DOHH2 (cell line): ENCODE results near the gene RASAL2.

Experiments used
- H3F3A ChIP-seq: fragments of 200-600 bp; sonication (generic), shearing (Covaris generic); 2 replicates; pipeline ENCODE4 v1.6.0; 2016; ENCODE audit warnings: antibody characterized with exemption, mild to moderate bottlenecking; ENCODE audit not compliant: control insufficient read depth, insufficient read depth
- H3K27ac ChIP-seq: fragments of 200-600 bp; sonication (generic); 2 replicates; pipeline ENCODE4 v1.5.1; 2014; ENCODE audit warnings: low read depth, mild to moderate bottlenecking, low read length, moderate library complexity
- H3K27me3 ChIP-seq: fragments of 200-600 bp; sonication (generic); 2 replicates; pipeline ENCODE4 v1.6.1; 2014; ENCODE audit warnings: mild to moderate bottlenecking, low read length, mixed read lengths; ENCODE audit not compliant: control insufficient read depth
- H3K36me3 ChIP-seq: fragments of 200-600 bp; sonication (generic); 2 replicates; pipeline ENCODE4 v1.6.1; 2014; ENCODE audit warnings: mild to moderate bottlenecking, low read length, moderate library complexity, mixed read lengths; ENCODE audit not compliant: control insufficient read depth
- H3K4me1 ChIP-seq: fragments of 200-600 bp; sonication (generic); 2 replicates; pipeline ENCODE4 v1.6.1; 2014; ENCODE audit warnings: mild to moderate bottlenecking, low read length, mixed read lengths; ENCODE audit not compliant: control insufficient read depth
- H3K4me2 ChIP-seq: fragments of 200-600 bp; sonication (generic); 2 replicates; pipeline ENCODE4 v1.6.0; 2014; ENCODE audit warnings: mild to moderate bottlenecking, low read length, moderate library complexity
- H3K4me3 ChIP-seq: fragments of 200-600 bp; sonication (generic); 2 replicates; pipeline ENCODE4 v1.5.1; 2014; ENCODE audit warnings: mild to moderate bottlenecking, low read length, mixed read lengths
- H3K79me2 ChIP-seq: fragments of 200-600 bp; sonication (generic); 2 replicates; pipeline ENCODE4 v1.6.1; 2014; ENCODE audit warnings: mild to moderate bottlenecking, low read length, mixed read lengths; ENCODE audit not compliant: control insufficient read depth
- H3K9me2 ChIP-seq: fragments of 200-600 bp; sonication (generic); replicated peaks from 2 replicates; pipeline ENCODE4 v1.6.1; 2014; ENCODE audit warnings: mild to moderate bottlenecking, low read length, mixed read lengths; ENCODE audit not compliant: control insufficient read depth
- H3K9me3 ChIP-seq: fragments of 200-600 bp; sonication (generic); 2 replicates; pipeline ENCODE4 v1.6.1; 2014; ENCODE audit warnings: antibody characterized with exemption, low read length, mixed read lengths; ENCODE audit not compliant: control insufficient read depth, insufficient read depth
- H4K20me1 ChIP-seq: fragments of 200-600 bp; sonication (generic); 2 replicates; pipeline ENCODE4 v1.6.0; 2014; ENCODE audit warnings: low read depth, mild to moderate bottlenecking, antibody characterized with exemption, low read length, moderate library complexity; ENCODE audit not compliant: control insufficient read depth, insufficient read depth
- CTCF ChIP-seq: fragments of 200-600 bp; sonication (generic); IDR thresholded peaks from one replicate; pipeline ENCODE4 v1.5.1; 2014; ENCODE audit warnings: antibody characterized with exemption, mild to moderate bottlenecking, low read depth, low read length; ENCODE audit not compliant: poor library complexity, severe bottlenecking
- EZH2phosphoT487 ChIP-seq: fragments of 200-600 bp; sonication (generic); IDR thresholded peaks from 2 replicates; pipeline ENCODE4 v1.6.1; 2017; ENCODE audit warnings: borderline replicate concordance, mild to moderate bottlenecking, antibody characterized with exemption, low read length, moderate library complexity, mixed read lengths

The RASAL2 gene

GRCh38 chr1:178467837-178468236 lies 373.9 kb downstream of the RASAL2 start:
- Histone ChIP-seq H3K79me2 (no peaks in the 10 kb centered on the region), H3K27me3 (peaks cover 19% of the 10 kb centered on the region), H4K20me1 (no peaks in the 10 kb centered on the region), H3K4me1 (no peaks in the 10 kb centered on the region), H3F3A (no peaks in the 10 kb centered on the region), H3K9me3 (no peaks in the 10 kb centered on the region), H3K36me3 (no peaks in the 10 kb centered on the region), H3K27ac (no peak overlapping the region), H3K4me2 (no peak overlapping the region), H3K4me3 (no peak overlapping the region), H3K9me2 (no peaks in the 10 kb centered on the region)
- TF ChIP-seq EZH2phosphoT487 (no peak), CTCF (no peak)

- Histone ChIP-seq H3K9me3 (no peaks in the 10 kb centered on the region), H3K79me2 (no peaks in the 10 kb centered on the region), H3K36me3 (no peaks in the 10 kb centered on the region), H3F3A (no peaks in the 10 kb centered on the region), H3K9me2 (no peaks in the 10 kb centered on the region), H3K4me3 (no peak overlapping the region), H3K4me1 (no peaks in the 10 kb centered on the region), H3K27ac (no peak overlapping the region), H3K4me2 (no peak overlapping the region), H4K20me1 (no peaks in the 10 kb centered on the region), H3K27me3 (peaks cover 15% of the 10 kb centered on the region)
- TF ChIP-seq EZH2phosphoT487 (no peak), CTCF (no peak)
These were observed 376.6 kb downstream of the RASAL2 start for GRCh38 chr1:178470411-178470960.

GRCh38 chr1:178472531-178472930 lies 378.6 kb downstream of the RASAL2 start:
- H4K20me1 ChIP-seq = no peaks in the 10 kb centered on the region
- no peaks in the 10 kb centered on the region for H3K9me2 ChIP-seq
- TF ChIP-seq CTCF = no peak
- no peak for TF ChIP-seq EZH2phosphoT487
- H3K36me3 ChIP-seq = no peaks in the 10 kb centered on the region
- no peaks in the 10 kb centered on the region for H3K4me1 ChIP-seq
- H3F3A ChIP-seq = no peaks in the 10 kb centered on the region
- no peak overlapping the region for H3K4me2 ChIP-seq
- no peaks in the 10 kb centered on the region for H3K9me3 ChIP-seq
- no peak overlapping the region for H3K27ac ChIP-seq
- no peak overlapping the region for H3K4me3 ChIP-seq
- H3K79me2 ChIP-seq = no peaks in the 10 kb centered on the region
- peaks cover 23% of the 10 kb centered on the region for H3K27me3 ChIP-seq
